ENCODE data around the gene PLEKHM3.

GRCh38 chr2:208001924-208002323, 23.4 kb downstream of the PLEKHM3 start:
- TF ChIP-seq POLR2A (IDR thresholded peaks at IDR 0.05) (no peak), CTCF (IDR thresholded peaks at IDR 0.05) (no peak)
